Endothelial cell of umbilical vein (primary cell): Measurements from ENCODE around the gene CCDC124. TPM values are rescaled to one million over a fixed set of nuclear protein-coding genes. Genes with fewer than 3 reads are reported as not detected.
A peak's percentile ranks its signal among the peaks of the same experiment; 100 is the strongest.

Experiments used
- BruUV-seq: library from RNA; stranded (reverse); fragments of 400-500 nt; replicated peaks from 2 replicates; lab custom pipeline; 2021; lab: Mats Ljungman, UMichigan
- CTCF ChIA-PET: fragments of 300-600, 350-600 bp; sonication (Branson Sonifier 250); formaldehyde crosslinking; loops from one replicate; lab custom pipeline; 2021; ENCODE audit warnings: antibody characterized with exemption, inconsistent platforms; lab: Charles Lee
- POLR2A ChIA-PET: fragments of 300-600, 350-600 bp; sonication (Branson Sonifier 250); formaldehyde crosslinking; loops from one replicate; lab custom pipeline; 2021; ENCODE audit warnings: antibody characterized with exemption, inconsistent platforms; lab: Charles Lee
- DNase-seq: peaks from one replicate; pipeline ENCODE4 v3.0.0-alpha.2; 2011; ENCODE audit warnings: low read depth, low spot score
- FAIRE-seq: peaks from 2 replicates; lab custom pipeline; 2011; peaks lifted over from hg19 to GRCh38; lab: Jason Lieb, UNC
- H2AFZ ChIP-seq: 2 replicates; pipeline ENCODE4 v1.6.0; 2012; ENCODE audit warnings: low read depth, low read length, control low read depth, inconsistent platforms
- H3K27ac ChIP-seq: 2 replicates; pipeline ENCODE4 v1.5.1; 2011; ENCODE audit warnings: low read depth, mild to moderate bottlenecking, control low read depth, low read length, moderate library complexity; ENCODE audit not compliant: insufficient read depth
- H3K27me3 ChIP-seq, 2 experiments: 2 replicates each; pipeline versions ENCODE4 v1.6.0 to v1.6.1; 2011; ENCODE audit warnings: low read length in 2 of 2, mixed read lengths in 1 of 2; ENCODE audit not compliant: control insufficient read depth in 2 of 2, insufficient read depth in 2 of 2
- H3K36me3 ChIP-seq, 2 experiments: 2 replicates in 1 of 2; 3 replicates in 1 of 2; pipeline ENCODE4 v1.5.1; 2011; ENCODE audit warnings: low read length in 2 of 2, mild to moderate bottlenecking in 1 of 2, moderate library complexity in 1 of 2; ENCODE audit not compliant: control insufficient read depth in 2 of 2, insufficient read depth in 2 of 2; ENCODE audit errors: extremely low read depth in 1 of 2
- H3K4me1 ChIP-seq: 3 replicates; pipeline ENCODE4 v1.5.1; 2011; ENCODE audit warnings: mild to moderate bottlenecking, low read length; ENCODE audit not compliant: control insufficient read depth, insufficient read depth; ENCODE audit errors: extremely low read depth
- H3K4me2 ChIP-seq: 2 replicates; pipeline ENCODE4 v1.6.1; 2011; ENCODE audit warnings: low read length, control low read depth, mixed read lengths; ENCODE audit not compliant: insufficient read depth
- H3K4me3 ChIP-seq, 3 experiments: fragments of 200-600 bp in 1 of 3; sonication (generic), shearing (Covaris generic) in 1 of 3; replicated peaks in 1 of 3; 2 replicates each; pipeline ENCODE4 v1.5.1; 2011 to 2016; ENCODE audit warnings: control low read depth in 3 of 3, low read length in 3 of 3, mild to moderate bottlenecking in 2 of 3, inconsistent platforms in 1 of 3, low read depth in 1 of 3, moderate library complexity in 1 of 3; ENCODE audit not compliant: insufficient read depth in 1 of 3
- H3K79me2 ChIP-seq: 2 replicates; pipeline ENCODE4 v1.6.0; 2012; ENCODE audit warnings: low read length, inconsistent platforms; ENCODE audit not compliant: control insufficient read depth, insufficient read depth
- H3K9ac ChIP-seq: replicated peaks from 2 replicates; pipeline ENCODE3; 2011; ENCODE audit warnings: low read length, control low read depth; ENCODE audit not compliant: insufficient read depth; ENCODE audit errors: extremely low read depth
- H3K9me1 ChIP-seq: replicated peaks from 3 replicates; pipeline ENCODE4 v1.6.0; 2011; ENCODE audit warnings: mild to moderate bottlenecking, low read length; ENCODE audit not compliant: control insufficient read depth, insufficient read depth; ENCODE audit errors: extremely low read depth
- H3K9me3 ChIP-seq: replicated peaks from 2 replicates; pipeline ENCODE4 v1.5.1; 2012; ENCODE audit warnings: low read length, inconsistent platforms; ENCODE audit not compliant: control insufficient read depth, insufficient read depth
- H4K20me1 ChIP-seq: replicated peaks from 2 replicates; pipeline ENCODE3; 2011; ENCODE audit warnings: mild to moderate bottlenecking, low read length; ENCODE audit not compliant: control insufficient read depth, insufficient read depth; ENCODE audit errors: extremely low read depth
- EZH2 ChIP-seq: IDR thresholded peaks from 2 replicates; pipeline ENCODE4 v1.6.1; 2012; ENCODE audit warnings: borderline replicate concordance, low read depth, mild to moderate bottlenecking, moderate library complexity, low read length, inconsistent platforms; ENCODE audit not compliant: severe bottlenecking
- GATA2 ChIP-seq: IDR thresholded peaks from 2 replicates; pipeline ENCODE4 v1.7.0; 2011; ENCODE audit warnings: low read depth, mild to moderate bottlenecking, moderate library complexity, mixed read lengths, low read length; ENCODE audit not compliant: insufficient read length, insufficient read depth
- MYC ChIP-seq: IDR thresholded peaks from one replicate; pipeline ENCODE4 v1.6.1; 2011; ENCODE audit warnings: mild to moderate bottlenecking, low read depth, low read length
- POLR2A ChIP-seq: IDR thresholded peaks from 2 replicates; pipeline ENCODE4 v1.6.1; 2012; ENCODE audit warnings: low read depth, mild to moderate bottlenecking, control low read depth, low read length
- POLR2AphosphoS5 ChIP-seq: IDR thresholded peaks from 2 replicates; pipeline ENCODE4 v1.6.1; 2012; ENCODE audit warnings: low read depth, mild to moderate bottlenecking, control low read depth, low read length, moderate library complexity; ENCODE audit not compliant: insufficient read depth
- dilution Hi-C: fragments of 300-500 bp; cut with MboI; formaldehyde crosslinking; loops from one replicate; pipeline ENCODE4 v1.15.0; 2019; ENCODE audit warnings: low sequenced_read_pairs; ENCODE audit not compliant: extremely low pct_ligation_motif_present
- intact Hi-C: fragments of 100-400 bp; cut with micrococcal nuclease; formaldehyde crosslinking; loops from one replicate; pipeline ENCODE4 v1.10.0; 2022
- polyA plus RNA-seq, 4 experiments: library from polyadenylated mRNA; depleted of rRNA in 3 of 4; stranded (reverse) in 3 of 4; unstranded in 1 of 4; fragments of >200 nt; gene quantifications; 2 replicates each; pipeline versions ENCODE4 v1.2.1 to v1.2.3, GENCODE V29; 2011 to 2012; ENCODE audit warnings: missing spikeins in 1 of 4
- total RNA-seq: library from RNA; stranded (reverse); gene quantifications from 2 replicates; pipeline ENCODE4 v1.2.3, GENCODE V29; 2021
- TF ChIP-seq, protein P1 (sequence below), 2 donors: IDR thresholded peaks; 1 replicate in 1 of 2; 2 replicates in 1 of 2; pipeline ENCODE4 v1.5.1; 2011; ENCODE audit warnings: low read length in 2 of 2, mild to moderate bottlenecking in 2 of 2, moderate library complexity in 2 of 2, control low read depth in 1 of 2, inconsistent platforms in 1 of 2, low read depth in 1 of 2; ENCODE audit not compliant: insufficient read depth in 1 of 2; ENCODE audit errors: extremely low read depth in 1 of 2

Gene CCDC124
- total and polyA plus RNA-seq, 2 donors (not counting 3 experiments of a cell fraction or from before 2014, with no cell fraction given), result 101 to 115 TPM

DNA sequence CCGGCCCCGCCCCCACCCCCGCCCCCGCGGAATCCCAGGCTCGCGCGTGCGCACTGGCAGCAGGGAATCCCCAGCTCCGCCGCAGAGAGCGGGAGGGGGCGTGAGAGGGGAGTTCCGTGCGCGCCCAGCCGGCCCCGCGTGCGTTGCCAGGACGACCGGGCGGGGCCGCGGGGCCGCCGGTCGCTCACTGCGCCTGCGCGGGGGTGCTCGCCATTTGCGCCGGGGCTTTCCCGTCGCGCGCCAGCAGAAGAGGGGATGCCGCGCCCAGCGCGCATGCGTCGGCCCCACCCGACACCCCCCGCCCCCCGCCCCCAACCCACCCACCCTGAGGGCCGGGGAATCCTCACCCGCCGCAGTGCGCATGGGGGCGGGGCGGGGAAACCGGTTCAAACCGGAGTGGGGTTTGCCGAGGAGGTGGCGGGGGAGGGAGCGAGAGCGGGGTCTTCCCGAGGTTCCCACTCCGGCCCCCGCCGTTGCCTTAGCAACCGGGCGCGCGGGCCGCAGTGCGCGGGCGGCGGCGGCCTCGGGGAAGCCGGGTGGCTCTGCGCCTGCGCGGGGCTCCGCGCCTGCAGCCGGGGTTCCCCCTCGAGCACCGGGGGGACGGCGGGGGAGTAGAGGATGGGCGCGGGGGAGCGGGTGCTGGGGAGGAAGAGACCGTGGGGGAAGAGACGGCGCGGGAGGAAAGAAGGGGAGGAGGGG, 15.1 kb downstream of the CCDC124 start:
- peaks cover 0 to 5% of the 10 kb centered on the region in 2 experiments for H3K36me3 ChIP-seq
- BruUV-seq, result no TSS peak
- H3K9me3 ChIP-seq, result no peaks in the 10 kb centered on the region
- peaks cover 8% of the 10 kb centered on the region for H3K4me1 ChIP-seq
- H3K4me2 ChIP-seq, result no peak overlapping the region
- TF ChIP-seq, protein P1, sequence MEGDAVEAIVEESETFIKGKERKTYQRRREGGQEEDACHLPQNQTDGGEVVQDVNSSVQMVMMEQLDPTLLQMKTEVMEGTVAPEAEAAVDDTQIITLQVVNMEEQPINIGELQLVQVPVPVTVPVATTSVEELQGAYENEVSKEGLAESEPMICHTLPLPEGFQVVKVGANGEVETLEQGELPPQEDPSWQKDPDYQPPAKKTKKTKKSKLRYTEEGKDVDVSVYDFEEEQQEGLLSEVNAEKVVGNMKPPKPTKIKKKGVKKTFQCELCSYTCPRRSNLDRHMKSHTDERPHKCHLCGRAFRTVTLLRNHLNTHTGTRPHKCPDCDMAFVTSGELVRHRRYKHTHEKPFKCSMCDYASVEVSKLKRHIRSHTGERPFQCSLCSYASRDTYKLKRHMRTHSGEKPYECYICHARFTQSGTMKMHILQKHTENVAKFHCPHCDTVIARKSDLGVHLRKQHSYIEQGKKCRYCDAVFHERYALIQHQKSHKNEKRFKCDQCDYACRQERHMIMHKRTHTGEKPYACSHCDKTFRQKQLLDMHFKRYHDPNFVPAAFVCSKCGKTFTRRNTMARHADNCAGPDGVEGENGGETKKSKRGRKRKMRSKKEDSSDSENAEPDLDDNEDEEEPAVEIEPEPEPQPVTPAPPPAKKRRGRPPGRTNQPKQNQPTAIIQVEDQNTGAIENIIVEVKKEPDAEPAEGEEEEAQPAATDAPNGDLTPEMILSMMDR (IDR thresholded peaks at IDR 0.05; ENCODE audit: extremely low read depth in 1 of 2, insufficient read depth in 1 of 2, low read depth in 1 of 2, low read length in 2 of 2), result no peak
- no peak for TF ChIP-seq POLR2A
- peak; percentile 66 for TF ChIP-seq POLR2AphosphoS5
- TF ChIP-seq EZH2, result no peak
- TF ChIP-seq GATA2, result no peak
- no peak for TF ChIP-seq MYC
- H3K27ac ChIP-seq, result no peak overlapping the region
- H3K27me3 ChIP-seq, result peaks cover 39 to 40% of the 10 kb centered on the region in 2 experiments
- dilution Hi-C loops, result no loop called here
- ChIA-PET CTCF (interaction anchor here (0.6 to 2.8 kb wide), 11 partner anchors 10 to 89 kb away, joined by 3 to 25 read pairs (median 5); partner anchors contain the start of genes CCDC124 and RPL18A), POLR2A (interaction anchor here (0.5 to 0.9 kb wide), 3 partner anchors 15 to 80 kb away, joined by 3 to 5 read pairs (median 3); partner anchors contain the start of genes ARRDC2 and CCDC124)
- H3K9me1 ChIP-seq, result no peaks in the 10 kb centered on the region
- FAIRE-seq (peak; percentile 74), DNase-seq (peak; percentile 93)
- peak overlapping the region; percentile 32 for H2AFZ ChIP-seq
- H4K20me1 ChIP-seq, result no peaks in the 10 kb centered on the region
- peak overlapping the region in 2 of 3 experiments; percentile 36 to 54 for H3K4me3 ChIP-seq
- intact Hi-C loops, result loop anchor here (2.0 kb wide), 1 partner anchor 15 kb away; the partner anchor contains the start of gene CCDC124
- H3K79me2 ChIP-seq, result no peaks in the 10 kb centered on the region
- no peak overlapping the region for H3K9ac ChIP-seq
